KMS-11 (cell line): ENCODE measurements around the gene ADAM19.

ENCODE experiments used
- H2AFZ ChIP-seq: fragments of 200-600 bp; sonication (generic); 2 replicates; pipeline ENCODE4 v1.6.1; 2016; ENCODE audit warnings: antibody characterized with exemption, mixed run types, low read depth
- H3K27ac ChIP-seq: fragments of 200-600 bp; sonication (generic); 2 replicates; pipeline ENCODE4 v1.6.1; 2016; ENCODE audit warnings: mild to moderate bottlenecking, mixed run types
- H3K27me3 ChIP-seq: fragments of 200-600 bp; sonication (generic); 2 replicates; pipeline ENCODE4 v1.6.1; 2017; ENCODE audit warnings: mild to moderate bottlenecking, low read depth, mixed run types, moderate library complexity; ENCODE audit not compliant: insufficient read depth
- H3K36me3 ChIP-seq: fragments of 200-600 bp; sonication (generic); 2 replicates; pipeline ENCODE4 v1.6.1; 2017; ENCODE audit warnings: mild to moderate bottlenecking, mixed run types; ENCODE audit not compliant: insufficient read depth
- H3K4me1 ChIP-seq: fragments of 200-600 bp; sonication (generic); 2 replicates; pipeline ENCODE4 v1.6.1; 2016; ENCODE audit warnings: mild to moderate bottlenecking, low read depth, mixed run types; ENCODE audit not compliant: poor library complexity, severe bottlenecking
- H3K4me2 ChIP-seq: fragments of 200-600 bp; sonication (generic); 2 replicates; pipeline ENCODE4 v1.7.0; 2016; ENCODE audit warnings: mild to moderate bottlenecking, mixed run types
- H3K4me3 ChIP-seq: fragments of 200-600 bp; sonication (generic); IDR thresholded peaks from 2 replicates; pipeline ENCODE4 v1.6.1; 2017; ENCODE audit warnings: low read depth, low read length, mixed read lengths; ENCODE audit not compliant: insufficient read depth
- H3K79me2 ChIP-seq: fragments of 200-600 bp; sonication (generic); 2 replicates; pipeline ENCODE4 v1.6.1; 2016; ENCODE audit warnings: low read depth, mixed run types; ENCODE audit not compliant: insufficient read depth
- H3K9ac ChIP-seq: fragments of 200-600 bp; sonication (generic); 2 replicates; pipeline ENCODE4 v1.6.1; 2016; ENCODE audit warnings: mild to moderate bottlenecking, mixed run types
- H4K20me1 ChIP-seq: fragments of 200-600 bp; sonication (generic); 2 replicates; pipeline ENCODE4 v1.6.1; 2016; ENCODE audit warnings: mild to moderate bottlenecking, mixed run types; ENCODE audit not compliant: insufficient read depth
- TF ChIP-seq, protein P1 (sequence below): fragments of 200-600 bp; sonication (generic); conservative IDR thresholded peaks from 2 replicates; pipeline ENCODE4 v1.6.1; 2017; ENCODE audit warnings: low read depth, mild to moderate bottlenecking, antibody characterized with exemption, low read length, moderate library complexity, mixed read lengths

Gene ADAM19

GRCh38 chr5:157518963-157519362 is 56.6 kb downstream of the ADAM19 start:
- Histone ChIP-seq H3K79me2 (no peaks in the 10 kb centered on the region), H2AFZ (no peak overlapping the region), H3K4me3 (no peak overlapping the region), H4K20me1 (no peaks in the 10 kb centered on the region), H3K27me3 (no peaks in the 10 kb centered on the region), H3K36me3 (no peaks in the 10 kb centered on the region), H3K27ac (no peak overlapping the region), H3K9ac (no peak overlapping the region), H3K4me1 (peaks cover 7% of the 10 kb centered on the region), H3K4me2 (no peak overlapping the region)
- TF ChIP-seq, protein P1, sequence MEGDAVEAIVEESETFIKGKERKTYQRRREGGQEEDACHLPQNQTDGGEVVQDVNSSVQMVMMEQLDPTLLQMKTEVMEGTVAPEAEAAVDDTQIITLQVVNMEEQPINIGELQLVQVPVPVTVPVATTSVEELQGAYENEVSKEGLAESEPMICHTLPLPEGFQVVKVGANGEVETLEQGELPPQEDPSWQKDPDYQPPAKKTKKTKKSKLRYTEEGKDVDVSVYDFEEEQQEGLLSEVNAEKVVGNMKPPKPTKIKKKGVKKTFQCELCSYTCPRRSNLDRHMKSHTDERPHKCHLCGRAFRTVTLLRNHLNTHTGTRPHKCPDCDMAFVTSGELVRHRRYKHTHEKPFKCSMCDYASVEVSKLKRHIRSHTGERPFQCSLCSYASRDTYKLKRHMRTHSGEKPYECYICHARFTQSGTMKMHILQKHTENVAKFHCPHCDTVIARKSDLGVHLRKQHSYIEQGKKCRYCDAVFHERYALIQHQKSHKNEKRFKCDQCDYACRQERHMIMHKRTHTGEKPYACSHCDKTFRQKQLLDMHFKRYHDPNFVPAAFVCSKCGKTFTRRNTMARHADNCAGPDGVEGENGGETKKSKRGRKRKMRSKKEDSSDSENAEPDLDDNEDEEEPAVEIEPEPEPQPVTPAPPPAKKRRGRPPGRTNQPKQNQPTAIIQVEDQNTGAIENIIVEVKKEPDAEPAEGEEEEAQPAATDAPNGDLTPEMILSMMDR = no peak

DNA sequence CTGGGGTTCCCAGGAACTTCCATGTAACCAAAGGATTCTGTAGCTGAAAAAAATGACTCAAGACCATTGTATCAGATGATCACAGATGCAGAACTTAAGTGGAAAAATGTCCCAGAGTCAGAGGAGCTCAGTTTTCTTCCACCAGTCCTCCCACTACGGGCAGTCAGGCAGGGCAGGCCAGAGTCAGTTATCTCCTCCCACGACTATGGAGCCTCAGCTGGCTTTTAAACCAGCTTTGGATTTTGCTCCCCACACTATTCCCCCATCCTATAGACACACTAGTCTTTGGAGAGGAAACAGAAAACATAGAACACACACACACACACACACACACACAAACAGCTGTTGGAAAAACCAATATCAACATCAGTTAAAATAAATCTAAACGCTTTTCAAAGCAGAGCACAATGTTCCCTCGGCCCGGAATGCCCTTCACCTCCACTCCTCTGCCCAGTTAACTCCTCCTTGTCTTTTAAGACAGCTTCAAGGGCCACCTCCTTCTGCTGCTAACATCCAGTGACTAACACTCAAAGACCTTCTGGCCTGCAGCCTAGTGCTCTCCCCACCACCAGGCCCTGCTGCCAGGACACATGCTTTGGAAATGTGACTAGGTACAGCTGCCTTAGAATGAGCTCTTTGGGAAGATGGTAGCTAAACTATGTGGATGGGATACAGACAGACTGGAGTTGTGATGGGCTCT is 58.8 kb downstream of the ADAM19 start:
- Histone ChIP-seq H3K27ac (no peak overlapping the region), H2AFZ (no peak overlapping the region), H3K4me2 (no peak overlapping the region), H3K36me3 (no peaks in the 10 kb centered on the region), H3K4me1 (peaks cover 7% of the 10 kb centered on the region), H4K20me1 (no peaks in the 10 kb centered on the region), H3K79me2 (no peaks in the 10 kb centered on the region), H3K9ac (no peak overlapping the region), H3K4me3 (no peak overlapping the region), H3K27me3 (no peaks in the 10 kb centered on the region)
- TF ChIP-seq, protein P1 = no peak

GRCh38 chr5:157516006-157516405 is 59.6 kb downstream of the ADAM19 start:
- Histone ChIP-seq H3K4me3 (no peak overlapping the region), H3K36me3 (no peaks in the 10 kb centered on the region), H3K79me2 (no peaks in the 10 kb centered on the region), H2AFZ (no peak overlapping the region), H4K20me1 (no peaks in the 10 kb centered on the region), H3K4me2 (no peak overlapping the region), H3K9ac (no peak overlapping the region), H3K27me3 (no peaks in the 10 kb centered on the region), H3K4me1 (peaks cover 7% of the 10 kb centered on the region), H3K27ac (no peak overlapping the region)
- TF ChIP-seq, protein P1 = no peak

- H2AFZ ChIP-seq = no peak overlapping the region
- no peak overlapping the region for H3K9ac ChIP-seq
- H3K79me2 ChIP-seq = no peaks in the 10 kb centered on the region
- H3K27me3 ChIP-seq = no peaks in the 10 kb centered on the region
- H4K20me1 ChIP-seq = no peaks in the 10 kb centered on the region
- H3K27ac ChIP-seq = no peak overlapping the region
- no peak overlapping the region for H3K4me2 ChIP-seq
- TF ChIP-seq, protein P1 = no peak
- no peak overlapping the region for H3K4me3 ChIP-seq
- no peaks in the 10 kb centered on the region for H3K36me3 ChIP-seq
- peaks cover 7% of the 10 kb centered on the region for H3K4me1 ChIP-seq
These were observed 60.6 kb downstream of the ADAM19 start for GRCh38 chr5:157514974-157515373.
